Colon (tissue), 2 donors: ENCODE measurements around the gene STAP2.

Experiments used
- FAIRE-seq: peaks from 2 replicates; lab custom pipeline; 2012; peaks lifted over from hg19 to GRCh38; lab: Jason Lieb, UNC
- donor health status: control.
- donor health status: control.

Gene STAP2

DNA sequence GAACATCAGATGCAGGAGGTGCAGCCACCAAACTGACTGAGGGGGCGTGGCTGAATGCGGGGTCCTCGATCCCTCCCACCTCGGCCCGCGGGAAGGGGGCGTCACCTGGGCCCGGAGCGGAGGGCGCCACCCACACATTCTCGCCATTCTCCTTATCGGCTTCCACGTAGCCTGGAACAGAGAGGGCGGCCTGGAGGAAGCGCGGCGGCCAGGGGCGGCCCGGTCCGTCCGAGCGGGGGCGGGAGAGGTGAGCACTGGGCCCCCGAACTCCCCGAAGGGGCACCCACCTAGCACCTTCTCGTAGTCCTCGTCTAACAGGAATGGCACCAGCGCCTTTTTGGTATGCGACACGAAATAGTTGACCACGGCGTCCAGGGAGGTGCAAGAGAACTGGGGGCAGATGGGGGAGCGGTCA, 11.8 kb downstream of the STAP2 start:
- no peak for FAIRE-seq

DNA sequence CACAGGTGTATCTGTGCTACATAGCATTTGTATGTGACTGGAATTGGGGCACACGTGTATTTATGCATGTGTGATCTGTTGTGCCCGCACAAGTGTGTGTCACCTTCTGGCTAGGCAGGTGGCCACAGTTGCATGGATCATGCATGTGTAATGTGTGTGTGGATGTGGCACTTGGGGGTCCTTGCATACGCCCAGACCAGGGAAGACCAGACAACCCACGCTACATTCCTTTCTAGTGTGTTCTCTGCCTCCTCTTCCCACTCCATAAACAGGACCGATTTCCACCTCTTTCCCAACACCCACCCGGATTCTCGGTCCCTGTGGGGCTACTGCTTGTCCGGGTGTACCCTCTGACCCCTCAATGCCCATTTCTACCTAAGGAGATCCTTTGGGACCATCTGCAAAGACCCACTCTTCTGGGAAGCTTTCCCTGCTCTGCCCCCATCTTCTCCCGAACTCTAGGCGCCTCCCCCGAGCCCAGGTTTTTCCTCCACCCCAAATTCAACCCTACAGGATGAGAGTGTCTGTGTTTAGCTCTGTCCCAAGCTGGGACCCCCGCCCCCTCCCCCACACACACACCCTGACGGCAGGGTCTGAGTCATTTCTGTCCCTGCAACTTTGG, 12.3 kb downstream of the STAP2 start:
- FAIRE-seq, result no peak

DNA sequence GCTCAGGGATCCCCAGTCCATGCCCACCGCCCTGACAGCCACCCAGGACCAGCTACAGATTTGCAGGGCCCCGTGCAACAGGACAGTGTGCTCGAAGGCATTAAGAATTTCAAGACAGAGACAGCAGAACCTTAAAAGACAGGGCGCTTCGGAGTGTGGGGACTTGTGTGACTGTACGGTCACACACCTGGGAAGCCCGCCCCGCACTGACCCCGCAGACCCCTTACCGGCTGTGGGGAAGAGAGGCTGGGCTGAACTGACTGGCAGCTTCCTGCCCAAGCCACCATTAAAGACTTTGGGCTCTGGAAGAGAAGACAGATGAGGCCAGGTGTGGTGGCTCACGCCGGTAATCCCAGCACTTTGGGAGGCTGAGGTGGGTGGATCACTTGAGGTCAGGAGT, 14.4 kb downstream of the STAP2 start:
- FAIRE-seq, result no peak

GRCh38 chr19:4323692-4324091, 14.9 kb downstream of the STAP2 start:
- FAIRE-seq, result no peak

GRCh38 chr19:4322942-4323665, 15.5 kb downstream of the STAP2 start:
- FAIRE-seq, result no peak

- FAIRE-seq, result no peak
Measured at GRCh38 chr19:4320419-4320818, 18.2 kb downstream of the STAP2 start.

DNA sequence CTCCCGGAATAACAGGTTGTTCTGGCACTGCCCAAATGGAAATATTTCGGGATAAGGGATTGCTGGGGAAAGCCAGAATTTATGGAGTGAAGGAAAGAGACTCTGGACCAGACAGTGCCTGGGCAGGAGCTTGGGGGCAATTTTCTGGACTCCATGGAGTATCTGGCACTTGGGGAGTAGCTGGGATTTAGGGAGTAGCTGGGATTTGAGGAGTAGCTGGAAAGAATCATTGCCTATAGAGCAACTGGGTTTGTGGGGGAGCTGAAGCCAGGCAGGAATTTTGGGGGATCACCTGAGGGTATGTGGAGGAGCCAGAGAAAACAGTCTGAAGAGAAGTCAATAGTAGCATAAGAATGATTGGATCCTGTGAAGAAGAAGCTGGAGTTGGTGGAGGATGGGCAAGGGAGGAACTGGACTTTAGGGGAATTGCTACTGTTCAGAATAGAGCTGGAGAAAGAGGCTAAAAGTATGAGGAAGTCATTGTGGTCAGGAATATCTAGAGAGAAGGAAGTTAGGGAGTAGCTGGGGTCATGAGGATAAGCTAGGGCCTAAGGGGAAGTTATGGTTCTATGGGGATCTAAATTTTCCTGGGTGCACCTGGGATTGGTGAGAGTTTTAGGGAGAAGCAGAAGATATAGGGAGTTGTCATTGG, 19.4 kb downstream of the STAP2 start:
- no peak for FAIRE-seq

GRCh38 chr19:4318460-4318859, 20.2 kb downstream of the STAP2 start:
- FAIRE-seq, result no peak

GRCh38 chr19:4316956-4317355, 21.7 kb downstream of the STAP2 start:
- no peak for FAIRE-seq

- no peak for FAIRE-seq
Measured at GRCh38 chr19:4313847-4314490, 24.7 kb downstream of the STAP2 start.

DNA sequence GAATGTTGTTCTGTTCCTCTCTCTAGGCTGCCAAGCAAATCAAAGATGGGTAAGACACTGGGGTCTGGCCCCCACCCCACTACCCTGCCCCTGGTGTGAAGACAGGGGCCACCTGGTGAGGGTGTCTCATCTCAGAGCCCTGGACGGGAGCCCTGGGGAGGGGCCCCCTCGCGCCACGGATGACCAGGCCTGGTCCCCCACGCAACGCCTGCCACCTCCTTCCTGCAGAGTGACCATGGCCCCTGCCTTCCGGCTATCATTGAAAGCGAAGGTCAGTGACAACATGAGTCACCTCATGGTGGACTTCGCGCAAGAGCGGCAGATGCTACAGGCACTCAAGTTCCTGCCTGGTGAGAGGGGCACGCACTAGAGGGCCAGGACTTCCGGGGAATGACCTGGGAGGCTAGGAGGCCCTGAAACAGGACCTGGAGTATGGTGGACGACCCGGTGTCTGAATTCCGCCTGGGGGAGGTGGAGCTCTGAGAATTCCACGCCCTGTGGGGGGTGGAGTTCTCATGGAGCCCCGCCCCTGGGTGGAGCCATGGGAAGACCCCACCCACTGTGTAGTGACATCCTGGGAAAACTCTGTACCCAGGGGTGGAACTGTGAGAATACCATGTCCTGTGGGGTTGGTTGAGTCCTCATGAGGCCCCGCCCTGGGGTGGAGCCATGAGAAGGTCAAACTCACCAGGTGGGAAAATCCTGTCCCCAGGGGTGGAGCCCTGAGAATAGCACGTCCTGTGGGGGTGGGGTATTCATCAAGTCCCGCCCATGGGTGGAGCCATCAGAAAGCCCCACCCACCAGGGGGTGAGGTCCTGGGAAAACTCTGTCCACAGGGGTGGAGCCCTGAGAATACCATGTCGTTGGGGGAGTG, 28.1 kb downstream of the STAP2 start:
- FAIRE-seq, result no peak

DNA sequence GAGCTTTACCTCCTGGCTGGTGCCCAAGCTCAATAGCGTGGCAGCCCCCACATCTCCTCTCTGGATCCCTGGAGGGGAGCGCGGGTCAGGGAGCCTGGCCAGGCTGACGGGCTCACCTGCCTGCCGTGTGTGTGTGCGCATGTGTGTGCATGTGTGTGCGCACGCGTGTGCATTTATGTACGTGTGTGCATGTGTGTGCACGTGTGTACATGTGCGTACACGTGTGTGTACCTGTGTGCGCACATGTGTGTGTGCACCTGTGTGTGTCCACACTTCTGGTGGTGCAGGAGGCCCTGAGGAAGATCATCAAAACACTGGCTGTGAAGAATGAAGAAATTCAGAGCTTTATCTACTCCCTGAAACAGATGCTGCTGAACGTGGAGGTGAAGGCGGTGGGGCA, 33.0 kb downstream of the STAP2 start:
- no peak for FAIRE-seq

DNA sequence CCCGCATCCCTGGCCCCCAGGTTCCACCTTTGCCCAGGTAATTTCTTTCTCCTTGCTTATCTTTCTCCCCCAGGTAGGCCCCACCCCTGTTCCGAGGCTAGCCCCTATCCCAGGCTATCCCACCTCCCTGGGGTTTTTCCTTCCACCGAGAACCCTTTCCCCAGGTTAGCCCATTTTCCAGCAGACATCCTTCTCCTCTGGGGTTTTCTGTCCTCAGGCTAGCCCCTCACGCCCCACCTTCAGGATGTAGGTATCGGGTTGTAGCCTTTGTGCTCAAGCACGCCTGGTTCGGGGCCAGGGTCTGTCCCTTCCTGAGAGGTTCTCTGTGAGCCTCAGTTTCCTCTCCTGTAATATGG, 33.4 kb downstream of the STAP2 start:
- FAIRE-seq, result no peak

- no peak for FAIRE-seq
Measured at GRCh38 chr19:4304538-4305256, 33.9 kb downstream of the STAP2 start, which contains the start of gene FSD1. TSS of gene FSD1 (plus strand) at chr19:4304598. CDS start at chr19:4304747, 149 bp downstream.

DNA sequence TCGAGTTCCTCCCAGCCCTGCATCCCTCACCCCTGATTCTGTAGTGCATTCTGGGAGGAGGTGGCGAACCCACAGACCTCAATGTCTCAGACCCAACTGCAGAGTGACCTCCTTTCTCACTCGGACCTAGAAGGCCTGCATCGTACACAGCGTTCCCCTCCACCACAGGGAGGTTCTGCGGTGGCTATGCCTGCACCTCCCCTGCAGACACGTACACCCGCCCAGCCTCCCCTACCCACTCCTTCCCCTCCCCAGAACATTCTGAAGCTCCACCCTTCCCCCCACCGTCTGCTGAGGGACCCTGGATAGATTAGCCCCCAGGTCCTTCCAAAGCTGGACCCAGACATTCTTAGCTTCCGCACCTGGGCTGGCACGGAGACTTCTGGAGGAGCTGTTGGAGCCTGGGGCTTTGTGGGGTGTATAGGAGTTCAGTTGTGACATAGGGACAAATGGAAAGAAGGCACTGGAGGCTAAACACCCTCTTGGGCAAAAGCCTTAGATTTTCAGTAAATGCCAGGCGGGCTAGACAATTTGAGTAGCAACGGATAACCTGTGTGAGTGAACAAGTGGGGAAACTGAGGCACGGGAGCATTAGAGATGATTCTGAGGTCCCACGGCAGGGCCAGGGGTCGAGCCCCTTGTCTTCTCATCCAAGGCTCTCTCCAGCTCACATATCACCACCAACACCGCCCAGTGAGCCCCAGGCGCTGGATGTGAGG, 34.6 kb downstream of the STAP2 start:
- no peak for FAIRE-seq

DNA sequence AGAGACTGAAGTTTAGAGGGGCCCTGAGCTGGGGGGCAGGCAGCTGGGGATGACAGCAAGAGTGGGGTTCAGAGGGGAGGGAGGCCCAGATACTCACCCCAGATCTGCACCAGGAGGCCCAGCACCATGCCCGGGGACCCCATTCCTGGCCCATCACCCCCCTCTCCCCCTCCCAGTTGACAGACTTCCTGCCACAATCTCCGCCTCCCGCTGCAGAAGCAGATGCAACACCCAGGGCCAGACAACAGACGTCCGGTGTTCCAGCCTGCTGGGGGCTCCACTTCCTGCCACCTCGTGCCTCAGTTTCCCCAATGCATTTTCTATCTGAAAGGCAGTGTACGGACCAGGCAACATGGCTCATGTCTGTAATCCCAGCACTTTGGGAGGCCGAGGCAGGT, 36.4 kb downstream of the STAP2 start, which contains the start of gene TMIGD2:
TSS of gene TMIGD2 (minus strand) at position 147 of the 398 bp plus-strand sequence. CDS start at position 143, 4 bp downstream.
- no peak for FAIRE-seq

DNA sequence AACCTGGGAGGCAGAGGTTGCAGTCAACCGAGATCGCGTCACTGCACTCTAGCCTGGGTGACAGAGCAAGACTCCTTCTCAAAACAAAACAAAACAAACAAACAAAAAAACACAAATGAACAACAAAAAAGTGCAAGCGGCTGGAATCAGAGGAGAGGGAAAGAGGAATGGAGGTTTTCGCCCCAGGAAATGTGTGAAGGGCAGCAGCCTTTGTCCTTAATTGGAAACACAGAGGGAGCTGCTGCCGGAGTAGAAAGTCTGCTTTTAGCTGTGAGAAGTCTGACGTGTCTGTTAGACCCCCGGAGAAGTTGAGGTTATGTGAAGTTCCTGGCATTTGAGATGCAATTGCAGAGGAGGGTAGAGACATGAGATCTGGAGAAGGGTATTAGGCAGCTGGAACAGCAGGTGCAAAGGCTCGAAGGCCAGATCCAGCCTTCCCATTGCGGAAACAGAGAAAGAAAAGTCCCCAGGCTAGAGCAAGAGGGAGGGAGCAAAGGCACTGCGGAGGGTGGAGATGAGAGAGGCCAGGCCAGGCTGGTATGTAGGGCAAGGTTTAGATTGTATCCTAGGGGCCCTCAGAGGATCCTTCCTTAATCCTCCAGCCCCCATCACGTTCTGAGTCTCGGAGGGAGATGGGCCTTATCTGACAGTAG, 36.9 kb downstream of the STAP2 start:
- FAIRE-seq, result no peak

- no peak for FAIRE-seq
Measured at GRCh38 chr19:4300589-4300988, 38.0 kb downstream of the STAP2 start.

- no peak for FAIRE-seq
Measured at GRCh38 chr19:4298810-4299550, 39.6 kb downstream of the STAP2 start.
